ENCODE data around the gene MSI2.

DNA sequence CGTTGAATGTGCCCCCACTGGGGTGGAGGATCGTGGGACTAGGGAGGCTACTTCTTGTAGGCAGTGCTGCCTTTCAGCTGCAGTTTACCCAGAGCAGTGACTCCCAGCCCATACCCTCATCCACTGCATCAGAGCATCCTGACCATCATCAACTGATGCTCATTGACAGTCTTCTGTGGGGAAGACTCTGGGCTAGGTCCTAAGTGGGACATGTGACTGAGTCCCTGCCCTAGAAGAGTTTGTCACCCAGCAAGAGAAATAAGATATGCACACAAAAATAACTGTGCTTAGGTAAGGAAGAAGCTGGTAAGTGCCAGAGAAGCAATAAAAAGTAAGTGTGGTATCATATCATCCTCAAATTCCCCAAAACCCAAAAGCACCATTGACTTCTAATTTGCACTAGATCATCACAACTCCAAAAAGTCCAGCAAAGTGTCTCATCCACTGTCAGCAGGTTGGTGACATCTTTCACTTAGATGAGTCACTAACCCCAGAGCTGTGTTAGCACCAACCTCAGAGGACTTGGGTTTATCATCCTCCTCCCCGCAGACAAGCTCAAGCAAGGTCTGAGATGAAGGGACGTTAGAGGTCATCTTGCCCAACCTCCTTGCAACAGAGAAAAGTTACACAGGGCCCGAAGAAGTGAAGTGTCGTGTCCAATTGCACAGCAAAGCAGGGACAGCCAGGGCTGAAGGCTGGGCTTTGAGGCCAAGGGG lies 389.8 kb downstream of the MSI2 start:
- TF ChIP-seq, protein P1, sequence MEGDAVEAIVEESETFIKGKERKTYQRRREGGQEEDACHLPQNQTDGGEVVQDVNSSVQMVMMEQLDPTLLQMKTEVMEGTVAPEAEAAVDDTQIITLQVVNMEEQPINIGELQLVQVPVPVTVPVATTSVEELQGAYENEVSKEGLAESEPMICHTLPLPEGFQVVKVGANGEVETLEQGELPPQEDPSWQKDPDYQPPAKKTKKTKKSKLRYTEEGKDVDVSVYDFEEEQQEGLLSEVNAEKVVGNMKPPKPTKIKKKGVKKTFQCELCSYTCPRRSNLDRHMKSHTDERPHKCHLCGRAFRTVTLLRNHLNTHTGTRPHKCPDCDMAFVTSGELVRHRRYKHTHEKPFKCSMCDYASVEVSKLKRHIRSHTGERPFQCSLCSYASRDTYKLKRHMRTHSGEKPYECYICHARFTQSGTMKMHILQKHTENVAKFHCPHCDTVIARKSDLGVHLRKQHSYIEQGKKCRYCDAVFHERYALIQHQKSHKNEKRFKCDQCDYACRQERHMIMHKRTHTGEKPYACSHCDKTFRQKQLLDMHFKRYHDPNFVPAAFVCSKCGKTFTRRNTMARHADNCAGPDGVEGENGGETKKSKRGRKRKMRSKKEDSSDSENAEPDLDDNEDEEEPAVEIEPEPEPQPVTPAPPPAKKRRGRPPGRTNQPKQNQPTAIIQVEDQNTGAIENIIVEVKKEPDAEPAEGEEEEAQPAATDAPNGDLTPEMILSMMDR (IDR thresholded peaks at IDR 0.05), result no peak
- no peak for TF ChIP-seq POLR2A (IDR thresholded peaks at IDR 0.05)

All from adrenal gland (tissue), 5 donors.